SIG-M5 treated with dmso at 0.1 percent for 504 hours (cell line): ENCODE results near the gene SELENOK.
A peak's percentile ranks its signal among the peaks of the same experiment; 100 is the strongest.
"Not testable (repeated sequence)": the region's sequence is repeated elsewhere in the genome, so short reads cannot be mapped to it uniquely, and the experiment has no call there.

Experiments used
- DNase-seq: peaks from one replicate; lab custom pipeline; 2025; ENCODE audit not compliant: unreplicated experiment; lab: John Stamatoyannopoulos, UW

The SELENOK gene

DNA sequence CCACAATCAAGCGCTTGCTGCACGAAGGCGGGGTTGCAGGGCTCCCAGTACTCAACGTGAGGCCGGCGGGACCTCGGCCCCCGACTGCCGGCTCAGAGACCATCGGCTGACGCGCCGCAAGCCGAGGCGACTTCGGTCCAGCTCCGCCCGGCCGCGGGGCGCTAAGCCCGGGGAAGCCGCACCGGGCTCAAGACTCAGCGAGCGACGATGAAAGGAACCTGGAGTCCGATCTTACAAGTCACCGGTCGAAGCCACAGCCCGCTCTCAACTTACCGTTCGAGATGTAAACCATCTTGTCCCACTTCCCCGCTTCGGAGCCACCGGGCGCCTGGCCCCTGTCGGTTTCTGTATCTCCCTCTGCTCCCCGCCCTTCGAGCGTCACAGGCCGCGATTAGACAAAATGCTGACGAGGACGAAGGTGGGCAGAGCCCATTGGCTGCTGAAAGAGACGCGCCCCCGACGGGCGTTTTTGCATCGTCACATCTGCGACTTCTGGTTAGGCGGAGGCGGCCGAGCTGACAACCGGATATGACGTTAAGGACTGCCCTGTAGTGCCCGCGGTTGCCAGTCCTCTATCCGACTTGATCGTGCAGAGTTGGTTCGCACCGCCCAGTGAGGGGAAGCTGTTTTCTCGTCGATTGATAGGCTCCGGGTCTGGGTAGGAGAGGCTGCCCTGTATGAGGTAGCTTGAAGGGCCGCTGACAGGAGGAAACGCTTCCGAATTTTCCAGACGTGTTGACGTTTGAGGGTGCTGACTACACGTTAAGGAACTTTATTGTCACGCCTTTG, at the start of gene SELENOK:
TSS of gene SELENOK (minus strand) at position 363 of the 789 bp plus-strand sequence.
- DNase-seq, result peak; percentile 99

DNA sequence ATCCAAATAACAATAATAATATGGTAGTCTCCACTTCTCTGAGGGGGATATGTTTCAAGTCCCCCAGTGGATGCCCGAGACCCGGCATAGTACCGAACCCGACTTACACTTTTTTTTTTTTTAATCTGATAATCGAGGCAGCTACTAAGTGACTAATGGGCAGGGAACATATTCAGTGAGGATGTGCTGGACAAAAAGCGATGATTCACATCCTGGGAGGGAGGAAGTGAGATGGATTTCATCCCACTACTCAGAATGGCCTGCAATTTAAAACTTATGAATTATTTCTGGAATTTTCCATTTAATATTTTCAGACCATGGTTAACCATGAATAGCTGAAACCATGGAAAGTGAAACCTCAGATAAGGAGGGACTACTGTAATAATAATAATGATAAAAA, 49.5 kb upstream of the SELENOK start:
- DNase-seq, result no peak

DNA sequence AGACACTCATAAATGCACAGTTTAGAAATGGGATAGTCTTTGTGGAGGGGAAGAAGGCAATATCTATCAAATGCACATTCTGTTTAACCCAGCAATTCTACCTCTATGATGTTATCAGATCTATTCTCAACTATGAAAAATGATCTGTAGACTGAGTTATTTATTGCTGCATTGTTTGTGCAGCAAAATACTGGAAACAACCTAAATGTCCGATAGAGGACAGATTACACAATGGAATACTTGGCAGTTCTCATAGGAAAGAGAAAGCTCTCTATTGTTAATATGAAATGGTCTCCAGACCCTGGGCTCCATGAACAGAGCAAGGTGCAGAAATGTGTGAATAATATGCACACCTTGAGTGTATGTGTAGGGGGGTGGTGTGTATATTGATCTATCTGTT, 49.0 kb upstream of the SELENOK start:
- DNase-seq, result no peak

DNA sequence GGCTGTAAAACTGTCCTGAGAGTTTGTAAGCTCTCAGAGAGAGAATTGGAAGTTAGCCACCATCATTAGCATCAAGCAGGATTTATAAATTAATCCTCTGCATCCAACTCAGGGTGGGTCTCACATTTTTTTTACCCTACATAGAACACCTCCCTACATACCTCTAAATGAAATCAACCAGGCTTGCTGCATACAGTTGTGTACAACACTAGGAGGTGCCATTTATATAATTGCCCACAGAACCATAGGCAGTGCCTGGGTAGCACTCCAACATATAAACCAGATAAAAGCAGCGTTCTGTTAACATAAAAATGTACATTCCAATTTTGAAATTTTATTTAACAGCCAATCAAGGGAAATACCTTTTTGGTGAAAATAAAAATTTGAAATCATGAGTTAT, 48.2 kb upstream of the SELENOK start:
- no peak for DNase-seq

DNA sequence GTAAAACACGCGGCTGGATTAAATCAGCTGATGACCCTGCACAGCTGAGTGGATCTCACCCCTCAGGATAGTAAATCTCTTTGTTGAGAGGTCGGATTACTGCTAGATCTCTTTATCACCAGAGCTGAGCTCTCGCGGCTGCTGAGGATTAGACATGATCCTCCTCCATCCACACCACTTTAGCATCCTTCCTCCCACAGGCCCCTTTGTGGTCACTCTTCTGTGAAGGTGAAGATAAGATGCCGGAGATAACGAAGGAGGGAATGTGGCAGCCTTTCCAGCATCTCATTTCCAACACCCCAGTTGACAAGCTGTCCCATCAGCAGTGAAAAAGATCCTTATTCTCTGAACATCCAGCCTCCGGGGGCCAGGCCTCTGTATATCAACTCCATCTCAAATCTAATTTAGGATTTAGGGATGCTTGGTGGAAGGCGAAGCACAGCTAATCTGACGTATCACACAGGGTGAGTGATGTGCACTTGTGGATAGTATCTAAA, 47.5 kb upstream of the SELENOK start:
- no peak for DNase-seq

DNA sequence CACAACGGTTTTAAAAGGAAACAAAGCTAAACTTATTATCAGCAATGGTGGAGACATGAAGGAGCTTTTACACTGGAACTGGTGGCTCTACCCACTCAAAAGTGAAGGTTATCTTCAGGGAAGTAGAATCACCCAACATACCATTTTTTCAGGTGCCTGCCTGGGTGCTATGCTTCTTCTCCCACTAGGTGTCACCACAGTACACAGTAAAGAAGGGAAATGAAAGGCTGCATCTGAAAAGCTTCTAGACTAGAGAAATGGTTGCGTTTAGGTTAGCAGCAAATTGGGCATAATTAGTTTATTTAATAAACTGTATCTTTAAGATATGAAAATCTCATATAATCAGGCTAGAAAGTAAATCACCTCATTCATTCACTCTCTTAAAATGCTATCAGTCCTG, 47.0 kb upstream of the SELENOK start:
- peak; percentile 69 for DNase-seq

DNA sequence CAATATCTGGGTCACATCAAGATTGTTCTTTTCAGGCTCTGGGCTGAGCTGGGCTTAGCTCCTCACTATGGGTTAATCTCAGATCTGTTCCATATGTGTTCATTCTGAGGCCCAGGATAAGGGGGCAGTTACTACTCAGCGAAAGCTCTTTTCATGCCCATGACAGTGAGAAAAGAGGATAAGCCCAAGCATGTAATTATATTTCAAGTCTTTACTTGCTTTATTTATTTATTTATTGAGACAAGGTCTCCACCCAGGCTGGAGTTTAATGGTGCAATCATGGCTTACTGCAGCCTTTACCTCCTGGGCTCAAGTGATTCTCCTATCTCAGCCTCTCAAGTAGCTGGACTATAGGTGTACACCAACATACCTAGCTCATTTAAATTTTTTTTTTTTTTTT, 44.7 kb upstream of the SELENOK start:
- no peak for DNase-seq

DNA sequence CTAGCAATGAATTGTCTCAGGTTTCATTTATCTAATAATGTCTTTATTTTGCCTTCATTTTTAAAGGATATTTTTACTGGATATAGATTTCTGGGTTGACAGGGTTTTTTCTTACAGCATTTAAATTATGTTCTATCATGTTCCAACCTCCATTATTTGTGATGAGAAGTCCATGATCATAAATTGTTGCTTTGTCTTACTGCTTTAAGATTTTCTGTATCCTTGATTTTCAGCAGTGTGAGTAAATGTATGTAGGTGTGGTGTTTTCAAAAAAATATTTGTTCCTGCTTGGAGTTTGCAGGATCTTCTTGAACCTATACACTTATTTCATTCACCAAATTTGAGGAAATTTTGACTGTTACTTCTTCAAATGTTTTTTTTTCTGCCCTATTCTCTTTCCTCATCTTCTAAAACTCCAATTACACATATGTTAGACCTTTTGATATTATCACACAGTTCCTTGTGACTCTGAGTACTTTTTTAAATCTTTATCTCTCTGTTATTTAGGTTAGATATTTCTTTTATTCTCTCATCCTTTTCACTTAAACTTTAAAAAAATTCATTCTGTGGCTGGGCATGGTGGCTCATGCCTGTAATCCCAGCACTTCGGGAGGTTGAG, 43.7 kb upstream of the SELENOK start:
- DNase-seq, result no peak

DNA sequence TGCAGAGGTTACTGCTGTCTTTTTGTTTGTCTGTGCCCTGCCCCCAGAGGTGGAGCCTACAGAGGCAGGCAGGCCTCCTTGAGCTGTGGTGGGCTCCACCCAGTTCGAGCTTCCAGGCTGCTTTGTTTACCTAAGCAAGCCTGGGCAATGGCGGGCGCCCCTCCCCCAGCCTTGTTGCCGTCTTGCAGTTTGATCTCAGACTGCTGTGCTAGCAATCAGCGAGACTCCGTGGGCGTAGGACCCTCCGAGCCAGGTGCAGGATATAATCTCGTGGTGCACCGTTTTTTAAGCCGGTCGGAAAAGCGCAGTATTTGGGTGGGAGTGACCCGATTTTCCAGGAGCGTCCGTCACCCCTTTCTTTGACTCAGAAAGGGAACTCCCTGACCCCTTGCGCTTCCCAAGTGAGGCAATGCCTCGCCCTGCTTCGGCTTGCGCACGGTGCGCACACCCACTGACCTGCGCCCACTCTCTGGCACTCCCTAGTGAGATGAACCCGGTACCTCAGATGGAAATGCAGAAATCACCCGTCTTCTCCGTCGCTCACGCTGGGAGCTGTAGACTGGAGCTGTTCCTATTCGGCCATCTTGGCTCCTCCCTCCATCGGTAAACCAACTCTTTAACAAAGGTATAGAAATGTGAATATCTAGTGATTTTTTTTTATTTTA, 35.7 kb upstream of the SELENOK start:
- DNase-seq, result not testable (repeated sequence)

DNA sequence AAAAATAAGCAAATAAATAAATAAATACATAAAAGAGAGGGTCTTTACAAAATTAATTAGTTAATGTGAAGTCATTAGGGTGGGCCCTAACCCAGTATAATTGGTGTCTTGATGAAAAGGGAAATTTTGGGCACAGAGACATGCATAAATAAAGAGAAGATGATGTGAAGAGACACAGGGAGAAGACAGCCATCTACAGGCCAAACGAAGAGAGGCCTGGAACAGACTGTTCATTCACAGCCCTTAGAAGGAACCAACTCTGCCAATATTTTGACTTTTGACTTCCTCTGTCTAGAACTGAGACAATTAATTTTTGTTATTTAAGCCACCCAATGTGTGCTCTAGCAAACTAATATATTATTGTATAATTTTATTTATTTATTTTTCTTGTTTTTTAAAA, 29.6 kb upstream of the SELENOK start:
- peak; percentile 42 for DNase-seq

DNA sequence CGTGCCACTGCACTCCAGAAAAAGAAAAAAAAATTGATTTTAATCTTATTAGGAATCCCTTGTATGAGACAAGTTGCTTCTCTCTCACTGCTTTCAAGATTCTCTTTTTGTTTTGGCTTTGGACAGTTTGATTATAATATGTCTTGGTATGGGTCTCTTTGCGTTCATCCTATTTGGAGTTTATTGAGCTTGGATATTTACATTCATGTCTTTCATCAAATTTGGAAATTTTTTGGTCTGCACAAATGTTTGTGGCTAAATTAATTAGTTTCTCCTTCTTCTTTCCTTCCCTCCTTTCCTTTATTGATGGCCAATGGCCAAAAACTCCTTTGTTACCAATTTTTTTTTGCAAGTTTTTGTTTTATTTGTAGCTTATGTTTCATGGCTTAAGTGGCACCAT, 28.1 kb upstream of the SELENOK start:
- DNase-seq, result no peak

DNA sequence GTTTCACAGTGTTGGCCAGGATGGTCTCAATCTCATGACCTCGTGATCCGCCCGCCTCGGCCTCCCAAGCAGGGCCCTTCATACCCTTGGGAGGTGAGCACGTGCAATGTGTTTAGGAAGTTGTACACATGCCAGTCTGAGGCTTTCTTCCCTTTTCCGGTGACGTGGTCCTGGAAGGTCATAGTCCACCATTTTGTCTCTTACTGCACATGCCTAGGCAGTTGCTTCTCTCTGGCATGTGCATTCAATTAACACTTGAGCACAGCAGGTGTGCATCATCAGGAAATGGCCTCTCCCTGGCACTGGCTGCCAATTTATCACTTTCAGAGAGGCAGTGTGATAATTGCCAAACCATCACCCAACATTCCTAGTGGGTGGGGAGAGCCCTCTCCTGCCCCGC, 21.7 kb upstream of the SELENOK start:
- no peak for DNase-seq

DNA sequence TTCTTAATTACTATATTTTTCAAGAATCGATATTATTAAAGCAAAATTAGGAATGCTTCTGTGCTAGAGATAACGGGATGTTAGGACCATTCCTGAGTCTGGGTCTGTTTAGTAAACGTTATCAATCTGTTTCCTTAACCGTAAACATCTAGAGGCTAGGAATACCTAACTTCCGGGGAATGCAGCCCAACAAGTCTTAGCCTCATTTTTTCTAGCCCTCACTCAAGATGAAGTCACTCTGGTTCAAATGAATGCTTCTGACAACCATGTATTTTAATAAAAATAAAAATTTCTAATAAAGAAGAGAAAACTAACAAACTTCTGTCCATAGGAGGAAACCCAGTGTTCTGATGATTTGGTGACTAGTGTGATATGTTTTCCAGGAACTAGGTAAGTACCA, 11.1 kb upstream of the SELENOK start:
- DNase-seq, result no peak

DNA sequence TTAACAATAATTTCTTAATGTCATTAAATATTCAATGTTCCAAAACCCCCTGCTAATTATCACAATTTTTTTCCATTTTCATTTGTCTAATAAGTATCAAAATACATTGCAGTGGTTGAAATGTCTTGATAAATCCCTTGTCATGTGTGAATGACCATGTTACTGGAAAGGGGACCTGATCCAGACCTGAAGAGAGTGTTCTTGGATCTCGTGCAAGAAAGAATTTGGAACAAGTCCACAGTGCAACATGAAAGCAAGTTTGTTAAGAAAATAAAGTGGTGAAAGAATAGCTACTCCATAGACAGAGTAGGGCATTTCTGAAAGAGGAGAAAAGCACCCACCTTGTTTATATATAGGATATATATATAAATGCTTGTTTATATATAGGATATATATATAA, 10.4 kb upstream of the SELENOK start:
- DNase-seq, result no peak

DNA sequence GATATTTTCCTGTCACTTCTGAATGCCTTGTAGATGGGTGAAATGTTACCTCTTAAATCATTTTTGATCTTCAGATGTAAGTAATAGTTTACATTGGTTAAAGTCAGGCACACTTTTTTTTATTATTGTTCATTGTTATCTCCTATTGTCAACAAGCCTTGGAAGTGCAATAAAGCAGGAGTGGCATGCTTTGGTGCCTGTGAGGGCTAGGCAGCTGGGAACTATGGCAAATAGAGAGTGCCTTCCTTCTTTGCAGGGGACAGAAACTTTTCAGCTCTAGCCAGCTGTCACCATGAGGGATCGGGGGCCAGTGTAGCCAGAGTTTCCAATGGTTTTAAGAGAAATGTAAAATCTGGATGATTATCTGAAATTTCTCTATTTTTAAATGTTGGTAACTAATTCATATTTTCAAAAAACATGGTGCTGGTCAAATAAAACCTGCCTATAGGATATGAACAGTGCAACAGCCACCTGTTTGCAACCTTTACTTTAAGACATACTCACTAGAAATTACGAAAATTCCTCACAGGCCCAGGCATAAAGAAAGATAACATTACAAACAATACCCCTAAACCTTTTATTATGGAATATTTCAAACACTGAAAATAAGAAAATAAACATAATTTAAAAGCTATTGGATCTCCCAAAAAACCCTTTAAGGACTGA, 9.1 kb upstream of the SELENOK start:
- DNase-seq, result no peak

DNA sequence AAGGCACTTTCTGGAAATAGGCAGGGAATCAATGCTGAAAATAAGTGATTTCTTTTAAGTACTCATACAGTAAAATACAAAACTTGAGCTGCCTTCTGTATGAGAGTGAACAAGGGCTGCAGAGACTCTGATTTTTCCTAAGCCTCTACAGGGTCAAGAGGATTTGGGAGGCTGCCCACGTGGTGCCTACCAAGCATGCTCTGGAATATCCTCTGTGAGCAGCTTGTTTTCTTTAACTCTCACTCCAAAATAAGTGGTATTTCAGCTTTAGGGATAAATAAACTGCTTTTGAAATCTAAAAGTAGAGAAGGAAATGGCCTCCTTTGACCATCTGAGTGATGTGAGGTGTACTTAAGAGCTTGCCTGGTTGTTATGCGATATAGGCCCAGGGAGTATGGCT, 8.1 kb upstream of the SELENOK start:
- no peak for DNase-seq

DNA sequence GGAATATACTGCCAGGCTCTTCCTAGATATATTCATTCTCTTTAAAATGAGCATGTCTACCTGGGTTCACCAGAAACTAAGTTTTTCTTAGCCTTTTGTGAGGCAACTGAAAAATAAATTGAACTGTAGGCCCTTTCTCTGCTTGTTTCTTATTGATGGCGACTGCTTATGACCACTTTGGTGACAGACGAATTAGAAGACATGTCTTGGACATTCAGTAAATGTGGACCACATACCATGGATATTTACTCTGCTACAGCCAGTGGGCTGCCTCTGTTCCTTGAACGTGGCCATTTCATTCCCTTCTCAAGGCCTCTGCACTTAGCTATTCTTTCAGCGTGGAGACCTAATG, 603 bp upstream of the SELENOK start:
- DNase-seq, result no peak

DNA sequence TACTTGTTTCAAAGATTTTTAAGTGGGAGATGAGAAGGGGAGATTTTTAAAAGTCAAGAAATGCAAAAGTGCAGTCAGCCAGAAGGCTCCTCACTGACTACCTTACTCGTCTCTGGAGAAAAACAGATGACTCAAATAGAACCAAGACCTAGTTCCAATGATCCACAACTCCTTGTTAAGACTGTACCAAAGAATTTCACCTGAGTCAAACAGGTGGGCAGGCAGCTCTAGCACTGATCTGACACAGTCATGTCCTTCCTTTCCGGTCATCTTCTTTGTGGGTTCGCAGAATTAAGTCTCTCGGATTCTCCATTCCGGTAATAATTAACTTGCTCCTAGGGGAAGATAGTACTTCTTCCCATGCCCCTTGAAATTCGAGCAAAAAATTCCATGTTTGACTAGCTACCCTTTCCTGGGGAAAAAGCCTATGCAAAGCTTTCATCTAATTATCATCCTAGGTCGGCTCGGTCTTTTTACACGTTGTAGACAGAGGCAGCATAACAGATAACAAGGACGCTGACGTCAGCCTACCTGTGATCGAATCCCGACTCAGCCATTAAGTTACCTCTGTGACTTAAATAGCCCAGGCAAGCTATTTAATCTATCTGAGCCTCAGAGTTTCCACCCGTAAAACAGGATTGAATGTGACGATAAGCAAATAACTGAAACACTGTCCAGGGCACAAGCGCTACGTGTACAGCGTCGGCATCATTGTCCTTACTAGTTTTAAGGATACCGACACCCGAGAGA, 758 bp downstream of the SELENOK start:
- DNase-seq, result no peak

DNA sequence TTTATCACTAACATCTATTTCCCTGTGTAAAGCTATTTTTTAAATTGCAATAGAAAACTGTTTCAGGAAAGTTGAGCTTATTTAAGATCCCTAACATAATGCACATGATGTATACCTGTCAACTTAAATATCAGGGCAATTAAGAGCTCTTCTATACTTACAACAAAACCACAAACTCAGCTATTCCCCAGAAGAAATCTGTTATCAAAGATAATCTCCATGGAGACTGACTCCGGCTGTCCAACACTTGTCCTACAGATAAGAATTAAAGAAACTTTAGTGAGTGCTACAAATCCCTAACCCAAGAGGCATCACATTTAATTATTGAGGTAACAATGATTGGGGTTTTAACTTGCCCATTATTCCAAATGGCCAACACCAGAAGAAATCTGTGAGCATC, 3.4 kb downstream of the SELENOK start:
- no peak for DNase-seq

DNA sequence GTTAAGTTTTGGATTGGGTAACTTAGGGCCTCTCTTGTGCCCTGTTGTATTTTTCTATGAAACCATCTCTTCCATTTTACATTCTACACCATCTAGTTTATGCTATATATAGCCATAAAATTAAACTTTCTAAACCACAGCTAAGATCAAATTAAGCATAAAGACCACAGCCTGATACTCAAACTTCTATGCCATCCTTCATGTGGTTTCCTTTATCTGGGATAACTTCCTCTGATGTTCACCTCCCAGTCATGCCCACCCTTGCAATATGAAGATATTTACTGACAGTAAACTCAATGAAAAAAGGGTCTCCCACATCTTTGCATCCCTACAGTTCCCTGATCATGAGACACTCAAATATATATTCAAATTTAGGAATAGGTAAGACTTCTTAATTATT, 4.2 kb downstream of the SELENOK start:
- no peak for DNase-seq

DNA sequence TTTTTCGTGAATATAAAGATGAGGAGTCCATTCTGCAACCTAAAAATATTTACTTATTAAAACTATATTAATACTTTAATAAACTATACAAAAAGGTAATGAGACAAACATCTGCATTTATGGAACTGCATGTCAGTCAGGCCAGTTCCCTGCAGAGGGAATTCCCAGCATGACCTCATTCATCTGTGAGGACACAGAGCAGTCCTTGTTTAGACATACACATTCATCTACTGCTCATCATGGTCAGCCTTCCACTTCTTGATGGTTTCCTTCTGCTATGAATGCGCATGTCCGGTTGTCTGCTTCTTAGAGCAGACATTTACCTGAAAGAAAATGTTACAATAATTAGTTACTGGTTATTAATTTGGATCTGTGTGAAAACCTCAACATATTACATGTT, 6.4 kb downstream of the SELENOK start:
- DNase-seq, result no peak
